GM19468 (cell line): ENCODE data around the gene RNF157.

Experiments
- ATAC-seq: cut with Tn5 transposase; IDR thresholded peaks from one replicate; pipeline ENCODE4 v1.9.1; 2021; ENCODE audit warnings: mild to moderate bottlenecking, moderate library complexity, moderate number of reproducible peaks; ENCODE audit not compliant: unreplicated experiment; ENCODE audit errors: extremely low read depth

The RNF157 gene

GRCh38 chr17:76146053-76146851 lies 94.0 kb downstream of the RNF157 start:
- ATAC-seq, result no peak

GRCh38 chr17:76145231-76146052 lies 94.9 kb downstream of the RNF157 start:
- ATAC-seq, result no peak

- no peak for ATAC-seq
Observed at GRCh38 chr17:76142585-76143041, 97.7 kb downstream of the RNF157 start.

DNA sequence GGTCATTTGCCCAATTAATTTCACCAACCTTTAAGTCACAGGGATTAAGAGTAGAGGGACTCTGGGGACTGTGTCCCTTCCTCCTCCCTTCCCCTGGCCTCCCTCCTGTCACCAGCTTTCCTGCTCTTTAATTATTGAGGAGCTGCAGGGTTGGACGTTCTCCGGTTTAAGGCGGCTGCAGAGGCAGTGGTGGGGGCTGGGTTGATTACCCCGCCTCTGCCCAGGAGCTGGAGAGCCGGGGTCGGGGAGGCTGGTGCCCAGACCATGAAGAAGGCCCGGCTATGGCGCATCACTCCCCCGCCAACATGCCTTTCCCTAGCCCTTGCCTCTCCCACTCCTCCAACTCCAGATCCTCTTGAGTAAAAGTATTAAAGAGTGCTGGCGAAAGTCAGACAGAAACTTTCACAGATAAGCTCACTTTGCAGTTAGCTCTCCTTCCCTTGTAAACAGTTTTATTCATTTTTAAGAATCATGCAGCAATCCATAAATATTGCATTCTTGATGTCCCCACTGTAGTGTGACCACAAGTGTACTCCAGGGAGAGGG lies 98.2 kb downstream of the RNF157 start:
- ATAC-seq, result no peak

DNA sequence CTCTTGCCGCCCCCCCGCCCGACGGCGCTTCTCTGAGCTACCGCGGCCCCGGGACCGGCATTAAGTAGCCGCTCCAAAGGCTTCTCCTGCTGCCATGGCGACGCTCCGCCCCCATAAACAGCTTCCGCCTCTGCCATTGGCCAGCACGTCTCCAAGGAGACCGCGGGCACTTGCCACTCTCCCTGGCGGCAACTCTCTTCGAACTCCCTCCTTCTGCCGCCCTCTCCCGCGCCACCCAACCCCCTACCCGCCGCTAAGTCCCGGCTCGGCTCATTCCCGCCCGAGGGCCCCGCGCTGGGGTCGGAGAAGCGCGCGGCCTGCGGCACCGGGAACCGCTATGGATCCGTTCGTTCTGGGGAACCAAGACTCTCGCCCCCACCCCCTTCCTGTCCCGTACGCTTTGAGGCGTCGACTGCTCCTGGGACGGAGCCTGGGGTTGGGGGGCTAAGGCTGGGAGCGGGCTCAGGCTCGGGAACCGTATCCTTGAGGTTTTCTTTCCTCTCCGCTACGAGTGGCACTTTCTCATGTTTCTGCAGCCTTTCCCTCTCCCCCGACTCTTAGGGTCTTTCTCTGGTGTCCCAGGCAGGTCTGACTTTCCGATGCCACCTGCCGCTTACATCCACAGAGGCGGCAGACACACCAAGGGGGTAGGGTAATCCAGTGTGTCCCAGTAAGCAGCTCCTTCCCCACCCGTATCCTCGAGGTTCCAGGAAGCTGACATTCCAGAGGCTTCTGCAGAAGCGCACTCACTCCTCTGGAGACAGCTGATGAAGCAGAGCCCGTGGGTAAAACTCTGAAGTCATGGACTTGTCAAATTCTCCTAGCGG lies 98.9 kb downstream of the RNF157 start, which contains the start of gene FOXJ1:
TSS of gene FOXJ1 (minus strand) at position 34 of the 827 bp plus-strand sequence. CDS start 850 bp downstream, outside the sequence.
- ATAC-seq, result no peak

DNA sequence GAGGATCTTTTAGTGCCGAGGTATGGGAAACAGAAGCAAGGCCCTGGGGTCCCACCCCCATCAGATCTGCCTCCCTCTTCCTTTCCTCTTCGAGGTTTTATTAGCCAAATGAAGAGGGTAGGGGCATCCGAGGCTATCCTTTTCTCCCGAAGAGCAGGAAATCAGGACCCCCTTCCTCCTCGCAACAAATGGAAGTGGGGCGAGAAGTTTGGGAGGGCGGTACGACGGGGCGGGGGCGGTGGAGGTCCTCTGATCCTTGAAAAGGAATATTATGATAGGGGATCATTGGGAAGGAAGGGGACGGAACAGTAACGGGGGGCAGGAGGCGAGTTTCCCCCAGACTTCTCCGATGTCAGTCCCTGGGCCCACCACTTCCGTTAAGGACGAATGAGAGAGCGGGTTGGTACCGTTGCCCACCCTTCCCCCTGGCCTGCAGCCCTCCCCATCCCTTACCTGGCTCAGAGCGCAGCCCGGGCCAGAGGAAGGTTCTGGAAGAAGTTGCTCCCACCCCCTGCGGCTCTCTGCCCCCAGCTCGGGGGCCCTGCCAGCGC lies 99.6 kb downstream of the RNF157 start:
- ATAC-seq, result no peak

DNA sequence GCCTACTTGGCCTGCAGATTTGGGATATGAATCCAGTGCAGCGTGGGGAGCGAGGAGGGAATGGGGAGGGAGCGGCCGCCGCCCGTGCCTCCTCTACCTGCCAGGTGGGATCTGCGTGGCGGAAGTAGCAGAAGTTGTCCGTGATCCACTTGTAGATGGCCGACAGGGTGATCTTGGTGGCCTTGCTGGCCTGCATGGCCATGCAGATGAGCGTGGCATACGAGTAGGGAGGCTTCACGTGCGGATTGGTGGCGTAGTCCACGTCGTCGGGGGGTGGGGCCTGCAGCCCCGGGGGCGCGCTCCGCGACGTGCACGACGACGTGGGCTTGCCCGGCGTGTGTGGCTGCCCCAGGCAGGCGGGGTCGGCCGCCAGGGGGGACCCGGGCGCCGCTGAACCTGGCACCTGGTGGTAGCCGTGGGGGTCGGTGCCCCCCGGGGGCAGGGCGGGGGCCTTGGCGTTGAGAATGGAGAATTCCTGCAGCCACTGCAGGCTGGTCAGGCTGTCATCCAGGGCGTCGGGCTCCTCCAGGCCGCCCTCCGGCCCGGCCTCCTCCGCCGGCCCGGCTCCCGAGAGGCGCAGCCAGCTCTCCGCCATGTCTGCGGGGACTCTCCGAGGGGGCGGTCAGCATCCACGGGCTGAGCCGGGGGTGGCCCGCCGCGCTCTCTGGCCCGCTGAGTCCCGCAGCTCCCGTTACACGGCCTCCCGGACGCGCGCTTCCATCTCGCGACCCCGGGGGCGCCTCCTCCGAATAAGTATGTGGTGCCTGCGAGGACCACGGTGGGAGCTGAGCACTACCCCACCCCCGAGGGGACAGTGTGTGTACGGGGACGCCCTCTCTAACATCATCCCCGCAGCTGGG lies 100.3 kb downstream of the RNF157 start:
- ATAC-seq, result no peak

DNA sequence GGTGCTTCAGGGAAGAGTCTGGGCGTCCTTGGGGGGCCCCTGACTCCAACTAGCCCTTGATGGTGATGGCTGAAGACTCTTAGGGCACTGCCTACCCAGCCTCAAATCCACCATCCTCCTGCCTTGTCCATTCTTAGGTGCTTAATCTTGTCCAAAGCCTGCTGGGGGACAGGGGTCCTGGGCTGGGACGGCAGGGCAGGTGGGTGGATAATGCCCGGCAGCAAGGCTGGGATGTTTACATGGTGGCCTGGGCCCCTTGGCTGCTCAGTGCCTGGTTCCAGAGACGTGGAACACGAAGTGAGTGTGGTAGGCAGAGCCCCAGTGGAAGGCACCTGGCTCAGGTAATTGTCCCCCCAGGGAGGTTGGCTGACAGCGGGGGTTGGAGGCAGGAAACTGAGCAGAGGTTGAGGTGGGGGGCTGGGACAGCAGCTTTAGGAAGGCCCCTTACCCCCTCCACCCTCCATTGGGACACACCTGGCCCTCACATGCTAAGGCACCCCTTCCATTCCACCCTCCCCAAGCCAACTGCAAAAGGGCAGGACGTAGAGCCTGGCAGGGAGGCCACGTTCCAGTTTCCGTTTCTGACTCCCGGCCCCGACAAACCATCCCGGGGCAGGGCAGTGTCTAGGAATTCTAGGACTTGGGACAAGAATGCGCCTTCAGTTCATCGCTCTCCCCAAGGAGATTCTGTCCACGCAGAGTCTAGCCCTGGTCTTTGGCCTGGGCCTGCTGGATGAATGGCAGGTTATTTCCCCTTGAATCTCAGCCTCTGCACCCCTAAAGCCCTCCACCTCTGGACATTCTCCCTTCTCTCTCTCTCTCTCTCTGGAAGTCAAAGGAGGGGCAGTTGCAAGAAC lies 101.2 kb downstream of the RNF157 start:
- ATAC-seq, result no peak

- no peak for ATAC-seq
Observed at GRCh38 chr17:76138234-76138895, 101.9 kb downstream of the RNF157 start.

- no peak for ATAC-seq
Observed at GRCh38 chr17:76137351-76138233, 102.7 kb downstream of the RNF157 start.

DNA sequence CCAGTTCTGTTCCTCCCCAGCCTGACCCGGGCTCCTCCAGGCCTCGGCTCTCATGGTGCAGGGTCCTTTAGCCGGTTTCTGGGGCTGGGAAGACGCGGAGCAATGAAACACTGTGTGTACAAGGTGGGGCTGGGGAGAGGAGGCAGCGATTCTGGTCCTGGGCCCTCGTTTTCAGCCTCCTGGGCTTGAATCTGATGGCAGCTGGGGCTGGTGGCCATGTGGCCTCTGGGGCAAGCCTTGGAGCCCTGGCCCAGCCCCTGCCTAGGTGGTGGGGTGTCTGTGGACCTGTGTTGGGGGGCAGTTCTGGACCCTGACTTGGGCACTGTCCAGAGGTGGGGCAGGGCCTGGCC lies 103.3 kb downstream of the RNF157 start:
- no peak for ATAC-seq

DNA sequence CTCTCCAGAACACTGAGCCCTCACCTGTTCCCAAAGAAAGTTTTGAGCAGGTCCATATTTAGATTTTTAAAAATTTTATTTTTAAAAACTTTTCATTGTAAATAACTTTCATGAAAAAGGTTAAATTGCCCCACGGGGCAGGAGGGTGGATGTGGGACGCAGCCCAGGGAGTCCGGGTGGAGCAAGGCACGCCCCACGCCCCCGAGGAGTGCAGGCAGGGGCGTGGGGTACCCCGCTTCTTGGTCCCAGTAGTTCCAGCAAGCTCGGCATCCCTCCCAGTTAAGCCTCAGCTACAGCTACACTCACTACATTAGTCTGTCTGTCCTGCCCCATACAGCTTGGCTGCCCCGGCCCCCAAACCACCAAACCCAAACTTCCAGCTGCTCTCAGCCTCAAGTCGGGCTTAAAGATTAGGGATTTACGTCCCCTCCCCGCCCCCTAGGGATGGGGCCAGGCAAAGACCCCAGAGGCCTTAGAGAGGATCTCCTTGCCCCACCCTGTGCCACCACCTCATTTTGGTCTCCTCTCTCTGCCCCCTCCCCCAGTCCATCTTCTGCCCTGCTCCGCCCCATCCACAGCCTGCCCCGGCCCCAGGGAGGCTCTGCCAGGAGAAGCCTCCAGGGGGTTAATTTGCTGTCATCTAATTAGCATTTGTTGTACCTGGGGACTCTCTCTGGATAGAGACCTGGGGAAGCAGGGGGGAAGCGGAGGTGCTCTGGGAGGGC lies 103.9 kb downstream of the RNF157 start:
- no peak for ATAC-seq

- ATAC-seq, result no peak
Observed at GRCh38 chr17:76135810-76136188, 104.5 kb downstream of the RNF157 start.

DNA sequence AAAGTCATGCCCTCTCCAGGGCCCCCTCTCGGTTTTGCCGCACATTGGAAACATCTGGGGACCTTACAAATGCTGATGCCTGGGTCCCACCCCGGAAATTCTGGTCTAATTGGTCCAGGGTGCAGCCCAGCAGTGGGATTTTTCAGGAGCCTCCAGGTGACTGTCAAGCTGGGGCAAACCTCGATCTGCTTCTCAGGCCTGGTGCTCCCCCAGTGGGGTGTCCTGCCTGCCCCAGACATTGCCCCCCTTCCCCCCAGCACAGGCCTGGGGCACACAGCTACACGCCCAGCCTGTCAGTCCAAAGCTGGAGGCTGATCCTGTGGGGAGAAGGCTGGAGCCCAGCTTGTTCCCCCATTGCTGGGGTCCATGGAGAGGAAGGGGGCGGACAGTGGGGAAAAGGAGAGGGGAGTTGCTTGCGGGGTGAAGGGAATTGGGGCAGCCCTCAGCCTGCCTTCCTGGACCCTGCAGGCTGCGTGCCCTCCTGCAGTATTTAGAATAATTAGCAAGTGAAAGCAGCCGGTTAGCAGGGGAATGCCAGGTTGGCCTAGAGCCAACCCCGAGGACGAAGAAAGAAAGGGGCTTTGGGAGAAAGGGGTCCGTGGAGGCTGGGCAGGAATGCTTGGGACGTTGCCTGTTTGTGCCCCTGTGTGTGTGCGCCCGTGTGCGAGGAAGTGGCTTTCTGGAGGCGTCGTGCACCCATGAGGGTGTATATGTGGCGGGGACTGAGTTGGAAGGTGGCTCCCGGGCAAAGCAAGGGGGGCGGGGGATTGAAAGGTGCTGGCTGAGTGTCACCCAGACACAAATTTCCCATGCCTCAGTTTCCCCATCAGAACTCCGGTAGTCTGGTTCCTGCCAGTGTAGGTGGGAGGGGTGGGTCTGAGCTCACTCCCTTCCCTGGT lies 105.1 kb downstream of the RNF157 start:
- ATAC-seq, result no peak
